Bronchial smooth muscle cell (primary cell): Measurements from ENCODE around the gene CIB2. TPM values are rescaled to one million over a fixed set of nuclear protein-coding genes. Genes with fewer than 3 reads are reported as not detected.

Experiments
- total RNA-seq: library from RNA; depleted of rRNA; stranded (reverse); fragments of >200 nt; gene quantifications from 2 replicates; pipeline ENCODE4 v1.2.1, GENCODE V29; 2014

The CIB2 gene
- 1.1 and 1.8 TPM in 2 replicates for total RNA-seq

DNA sequence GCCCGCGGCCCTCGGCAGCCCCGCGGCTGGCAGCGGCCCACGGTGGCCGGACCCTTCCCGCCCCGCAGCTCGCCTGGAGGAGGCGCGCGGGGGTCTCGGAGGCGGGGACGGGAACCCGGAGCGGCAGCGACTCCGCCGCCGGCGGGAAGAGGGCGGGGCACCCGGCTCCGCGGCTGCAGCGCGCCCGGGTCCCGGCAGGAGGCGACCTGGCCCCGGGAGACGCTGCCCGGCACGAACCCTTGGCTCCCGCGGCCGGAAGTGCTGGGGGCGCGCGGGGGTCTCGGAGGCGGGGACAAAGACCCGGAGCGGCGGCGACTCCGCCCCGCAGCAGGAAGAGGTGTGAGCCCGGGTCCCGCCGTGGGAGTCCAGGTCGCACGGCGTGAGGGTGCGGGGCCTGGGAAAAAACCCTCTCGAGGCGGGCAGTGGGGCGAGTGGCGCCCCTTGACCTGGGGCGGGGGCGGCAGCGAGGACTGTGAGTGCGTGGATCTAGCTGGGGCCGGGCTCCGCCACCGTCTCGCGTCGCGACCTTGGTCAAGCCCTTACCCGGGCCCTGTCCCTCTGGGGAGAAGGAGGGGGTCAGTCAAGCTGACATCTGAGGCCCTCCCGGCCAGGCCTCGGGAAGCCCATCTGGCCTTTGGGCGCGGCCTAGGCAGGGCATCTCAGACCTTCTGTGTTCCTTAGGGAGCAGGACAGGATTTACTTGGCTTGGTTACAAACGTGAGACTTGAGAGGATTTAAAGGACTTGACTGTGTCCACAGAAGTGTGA is at the start of gene CIB2:
Gene CIB2, minus strand, starts transcription at position 151 of the 767 bp plus-strand sequence. CDS start 230 bp downstream, outside the sequence.

DNA sequence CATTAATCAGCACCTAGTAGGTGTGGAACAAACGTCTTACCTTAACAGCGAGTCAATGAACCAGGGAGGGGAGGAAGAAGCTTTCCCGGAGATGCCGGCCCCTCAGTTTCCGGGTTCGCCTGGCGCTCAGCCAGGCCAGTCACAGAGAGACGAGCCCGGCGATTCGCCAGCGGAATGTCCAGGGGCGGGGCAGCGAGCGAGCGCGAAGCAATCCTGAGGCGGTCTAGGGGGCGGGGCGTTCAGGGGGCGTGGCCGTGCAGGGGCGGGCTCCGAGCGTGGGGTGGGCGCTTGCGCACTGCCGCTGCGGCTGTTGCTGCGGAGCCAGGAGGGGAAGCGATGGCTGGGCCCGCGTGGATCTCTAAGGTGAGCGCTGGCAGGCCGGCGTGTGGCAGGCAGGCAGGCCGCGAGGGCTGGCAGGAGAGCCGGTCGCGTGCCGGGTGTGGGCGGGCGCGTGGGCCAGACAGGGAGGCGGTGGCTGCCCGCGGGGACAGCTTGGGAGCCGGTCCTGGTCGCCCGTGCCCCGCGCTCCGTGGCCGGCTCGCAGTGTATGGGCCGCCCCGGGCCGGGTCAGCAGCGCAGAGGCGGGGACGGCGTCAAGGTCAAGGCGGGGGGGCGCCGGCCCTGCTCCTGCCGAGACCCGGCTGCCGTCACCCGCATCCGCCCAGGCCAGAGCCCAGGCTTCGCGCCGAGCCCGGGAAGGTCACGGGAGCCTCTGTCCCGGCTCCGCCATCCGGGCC is 18.0 kb upstream of the CIB2 start, which contains the start of gene IDH3A:
Gene IDH3A, plus strand, starts transcription at position 295 of the 737 bp plus-strand sequence. Its CDS starts 42 bp downstream, at position 337.

DNA sequence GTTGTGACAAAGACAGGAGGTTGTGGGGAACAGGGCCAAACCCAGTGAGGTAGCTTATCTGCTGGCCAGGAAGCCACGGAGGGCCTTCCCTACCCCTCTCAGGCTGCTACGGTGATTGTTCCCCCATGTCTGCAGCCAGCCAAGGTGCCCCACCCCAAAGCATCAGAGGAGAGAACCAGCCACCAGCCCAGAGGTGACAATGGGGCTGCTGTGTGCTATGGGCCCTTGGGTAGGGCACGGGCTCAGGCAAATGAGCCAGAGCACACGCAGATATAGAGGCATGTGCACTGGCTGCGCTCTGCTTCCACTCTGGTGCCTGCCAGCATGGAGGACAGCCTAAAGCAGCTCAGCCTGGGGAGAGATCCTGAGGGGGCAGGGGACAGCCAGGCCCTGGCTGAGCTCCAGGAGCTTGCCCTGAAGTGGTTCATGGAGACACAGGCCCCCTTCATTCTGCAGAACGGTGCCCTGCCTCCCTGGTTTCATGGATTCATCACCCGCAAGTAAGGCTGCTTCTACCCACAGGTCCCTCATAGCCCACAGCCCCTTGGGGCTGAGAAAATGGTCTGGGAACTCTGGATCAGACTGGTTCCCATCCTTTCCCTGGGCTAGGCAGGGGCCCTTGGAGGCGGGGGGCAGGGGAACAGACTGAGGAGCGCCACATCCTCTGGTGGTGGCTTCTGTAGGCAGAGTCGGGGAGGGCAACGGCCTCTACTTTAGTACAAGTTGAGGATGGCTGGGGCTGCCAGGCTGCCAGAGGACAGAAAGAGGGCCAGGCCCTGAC is 38.8 kb downstream of the CIB2 start, which contains the start of gene SH2D7:
Gene SH2D7, plus strand, starts transcription at position 301 of the 781 bp plus-strand sequence. Its CDS starts 24 bp downstream, at position 325.

DNA sequence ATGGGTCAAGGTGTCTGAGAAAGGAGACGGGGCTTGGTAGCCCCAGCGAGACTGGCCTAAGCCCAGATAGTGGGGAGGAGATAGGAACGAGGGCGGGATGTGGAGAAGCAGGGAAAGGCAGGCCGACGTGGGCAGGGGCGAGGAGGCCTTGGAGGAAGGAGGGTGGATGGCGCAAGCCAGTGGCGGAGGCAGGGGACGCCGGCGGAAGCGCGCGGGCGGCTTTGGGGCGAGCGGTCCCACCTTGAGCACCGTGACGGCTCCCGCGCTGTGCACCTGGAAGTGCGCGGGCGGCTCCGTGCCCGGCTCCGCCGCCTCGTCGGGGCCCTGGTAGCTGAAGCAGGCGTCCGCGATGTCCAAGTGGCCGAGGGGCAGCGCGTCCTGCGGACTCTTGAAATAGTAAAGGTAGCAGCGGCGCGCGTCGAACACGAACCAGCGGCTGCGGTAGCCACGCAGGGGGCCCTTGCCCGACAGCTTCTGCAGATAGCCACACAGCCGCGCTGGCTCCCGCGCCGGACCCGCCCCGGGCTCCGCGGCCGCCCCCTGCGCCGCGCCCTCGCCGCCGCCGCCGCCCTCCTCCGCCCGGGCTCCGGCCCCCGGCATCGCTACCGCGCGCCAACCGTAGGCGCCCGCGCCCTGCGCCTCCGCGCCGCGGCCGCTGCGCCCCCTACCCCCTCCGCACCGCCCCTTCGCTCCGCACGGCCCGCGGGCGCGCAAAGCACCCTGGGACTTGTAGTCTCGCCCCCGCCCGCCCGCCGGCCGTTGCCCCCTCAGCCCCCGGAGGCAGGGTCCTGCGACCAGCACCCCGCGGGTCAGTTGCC is 54.0 kb downstream of the CIB2 start, which contains the start of gene TBC1D2B:
Gene TBC1D2B, minus strand, starts transcription at position 659 of the 818 bp plus-strand sequence. Its CDS starts 59 bp downstream, at position 600.

Other genes starting within 250 kb of the CIB2 start
- gene TBC1D2B, start 53.7 kb downstream of the CIB2 start, total RNA-seq = 44.6 and 47.5 TPM in 2 replicates
- gene SH2D7, start 38.9 kb downstream of the CIB2 start, total RNA-seq = not detected in 2 replicates
- 15.8 and 18.5 TPM in 2 replicates for gene IDH3A, start 17.9 kb upstream of the CIB2 start, total RNA-seq
- gene ACSBG1, start 103.1 kb upstream of the CIB2 start, total RNA-seq = not detected in 2 replicates
- gene DNAJA4, start 133.1 kb upstream of the CIB2 start, total RNA-seq = 1.2 and 1.4 TPM in 2 replicates
- 68.8 and 77.1 TPM in 2 replicates for gene SKIC8, start 168.2 kb upstream of the CIB2 start, total RNA-seq
- gene CRABP1, start 208.9 kb upstream of the CIB2 start, total RNA-seq = not detected in 2 replicates